Measurements from ENCODE around the gene UCN2.

UCN2 gene

GRCh38 chr3:48591436-48591835 is 27.9 kb upstream of the UCN2 start:
- no peak overlapping the region for H3K4me3 ChIP-seq (ENCODE audit: low read depth, low read length)
- TF ChIP-seq, protein P1, sequence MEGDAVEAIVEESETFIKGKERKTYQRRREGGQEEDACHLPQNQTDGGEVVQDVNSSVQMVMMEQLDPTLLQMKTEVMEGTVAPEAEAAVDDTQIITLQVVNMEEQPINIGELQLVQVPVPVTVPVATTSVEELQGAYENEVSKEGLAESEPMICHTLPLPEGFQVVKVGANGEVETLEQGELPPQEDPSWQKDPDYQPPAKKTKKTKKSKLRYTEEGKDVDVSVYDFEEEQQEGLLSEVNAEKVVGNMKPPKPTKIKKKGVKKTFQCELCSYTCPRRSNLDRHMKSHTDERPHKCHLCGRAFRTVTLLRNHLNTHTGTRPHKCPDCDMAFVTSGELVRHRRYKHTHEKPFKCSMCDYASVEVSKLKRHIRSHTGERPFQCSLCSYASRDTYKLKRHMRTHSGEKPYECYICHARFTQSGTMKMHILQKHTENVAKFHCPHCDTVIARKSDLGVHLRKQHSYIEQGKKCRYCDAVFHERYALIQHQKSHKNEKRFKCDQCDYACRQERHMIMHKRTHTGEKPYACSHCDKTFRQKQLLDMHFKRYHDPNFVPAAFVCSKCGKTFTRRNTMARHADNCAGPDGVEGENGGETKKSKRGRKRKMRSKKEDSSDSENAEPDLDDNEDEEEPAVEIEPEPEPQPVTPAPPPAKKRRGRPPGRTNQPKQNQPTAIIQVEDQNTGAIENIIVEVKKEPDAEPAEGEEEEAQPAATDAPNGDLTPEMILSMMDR (IDR thresholded peaks at IDR 0.05; ENCODE audit: insufficient read depth, low read depth, low read length, missing control alignments), result no peak
- no peak for DNase-seq (ENCODE audit: low read depth)

DNA sequence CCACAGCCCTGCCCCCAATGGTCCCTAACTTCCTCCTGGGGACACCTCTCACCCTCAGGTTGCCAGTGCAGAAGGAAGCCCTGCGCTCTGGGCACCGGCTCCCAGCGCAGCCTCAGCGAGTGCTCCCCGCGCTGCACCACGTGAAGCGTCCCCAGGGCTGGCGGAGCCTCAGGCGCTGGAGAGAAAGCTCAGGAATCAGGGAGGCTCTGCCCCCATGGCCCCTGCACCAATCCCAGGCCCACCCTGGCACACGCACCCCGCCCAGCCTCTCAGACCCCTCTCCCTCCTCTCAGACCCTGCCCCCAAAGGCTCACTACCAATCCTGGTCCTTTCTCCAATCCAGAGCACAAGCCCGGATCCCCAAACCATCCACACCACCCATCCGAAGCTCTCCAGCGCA is 24.6 kb upstream of the UCN2 start:
- TF ChIP-seq, protein P1 (IDR thresholded peaks at IDR 0.05; ENCODE audit: insufficient read depth, low read depth, low read length, missing control alignments), result no peak
- H3K4me3 ChIP-seq (ENCODE audit: low read depth, low read length), result no peak overlapping the region
- DNase-seq (ENCODE audit: low read depth), result no peak

DNA sequence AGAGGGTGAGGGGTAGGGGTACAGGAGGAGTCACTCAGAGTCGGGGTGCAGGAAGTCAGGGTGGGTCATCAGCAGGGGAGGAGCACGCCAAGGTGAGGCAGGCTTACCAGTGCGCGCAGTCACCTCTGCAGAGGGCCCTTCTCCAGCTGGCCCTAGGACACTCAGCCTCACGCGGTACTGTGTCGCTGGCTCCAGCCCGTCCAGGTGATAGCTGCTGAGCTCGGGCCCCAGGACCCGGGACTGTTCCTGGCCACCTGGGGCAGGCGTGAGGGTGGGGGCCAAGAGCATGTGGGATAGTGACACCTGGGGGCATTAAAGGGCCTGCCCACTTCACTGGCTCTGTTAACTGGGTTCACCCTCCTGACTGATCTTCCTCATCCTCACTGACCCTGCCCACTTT is 24.1 kb upstream of the UCN2 start:
- TF ChIP-seq, protein P1 (IDR thresholded peaks at IDR 0.05; ENCODE audit: insufficient read depth, low read depth, low read length, missing control alignments), result no peak
- DNase-seq (ENCODE audit: low read depth), result no peak
- no peak overlapping the region for H3K4me3 ChIP-seq (ENCODE audit: low read depth, low read length)

DNA sequence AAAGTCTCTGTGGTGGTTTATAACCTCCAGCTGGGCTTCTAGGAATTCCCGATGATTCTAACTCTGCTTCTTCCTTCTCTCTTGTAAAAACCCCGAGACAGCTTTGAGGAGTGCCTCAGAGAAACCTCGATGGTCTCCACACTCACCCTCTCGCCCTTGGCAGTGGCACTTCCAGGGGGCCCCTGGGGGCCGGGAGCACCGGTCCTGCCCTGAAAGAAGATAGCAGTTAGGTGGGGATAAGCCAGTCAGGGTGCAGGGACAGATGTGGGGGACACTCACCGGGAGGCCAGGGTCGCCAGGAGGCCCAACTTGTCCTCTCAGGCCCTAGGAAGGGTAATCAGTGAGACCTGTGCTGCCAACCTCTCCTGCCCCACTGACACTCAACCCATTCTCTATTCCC is 21.8 kb upstream of the UCN2 start:
- no peak for DNase-seq (ENCODE audit: low read depth)
- TF ChIP-seq, protein P1 (IDR thresholded peaks at IDR 0.05; ENCODE audit: insufficient read depth, low read depth, low read length, missing control alignments), result no peak
- no peak overlapping the region for H3K4me3 ChIP-seq (ENCODE audit: low read depth, low read length)

DNA sequence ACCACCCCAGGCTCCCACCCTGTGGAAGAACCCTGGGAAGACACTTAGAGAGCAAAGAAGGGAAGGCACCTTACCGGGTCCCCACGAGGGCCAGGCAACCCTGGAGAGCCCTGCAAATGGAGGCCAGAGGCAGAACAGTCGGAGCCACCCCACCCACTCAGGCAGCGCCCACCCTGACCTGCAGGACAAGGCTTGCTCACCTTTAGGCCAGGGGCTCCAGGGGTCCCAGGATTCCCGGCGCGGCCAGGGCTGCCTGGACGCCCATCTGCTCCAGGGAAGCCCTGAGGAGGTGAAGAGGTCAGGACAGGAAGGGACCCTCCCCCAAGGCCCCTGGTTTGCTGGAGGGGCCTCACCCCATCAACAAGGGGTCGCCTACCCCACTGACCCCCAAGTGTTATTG is 21.3 kb upstream of the UCN2 start:
- DNase-seq (ENCODE audit: low read depth), result no peak
- H3K4me3 ChIP-seq (ENCODE audit: low read depth, low read length), result no peak overlapping the region
- TF ChIP-seq, protein P1 (IDR thresholded peaks at IDR 0.05; ENCODE audit: insufficient read depth, low read depth, low read length, missing control alignments), result no peak

GRCh38 chr3:48581621-48582481 is 18.3 kb upstream of the UCN2 start:
- no peak for DNase-seq (ENCODE audit: low read depth)
- no peak overlapping the region for H3K4me3 ChIP-seq (ENCODE audit: low read depth, low read length)
- TF ChIP-seq, protein P1 (IDR thresholded peaks at IDR 0.05; ENCODE audit: insufficient read depth, low read depth, low read length, missing control alignments), result no peak

DNA sequence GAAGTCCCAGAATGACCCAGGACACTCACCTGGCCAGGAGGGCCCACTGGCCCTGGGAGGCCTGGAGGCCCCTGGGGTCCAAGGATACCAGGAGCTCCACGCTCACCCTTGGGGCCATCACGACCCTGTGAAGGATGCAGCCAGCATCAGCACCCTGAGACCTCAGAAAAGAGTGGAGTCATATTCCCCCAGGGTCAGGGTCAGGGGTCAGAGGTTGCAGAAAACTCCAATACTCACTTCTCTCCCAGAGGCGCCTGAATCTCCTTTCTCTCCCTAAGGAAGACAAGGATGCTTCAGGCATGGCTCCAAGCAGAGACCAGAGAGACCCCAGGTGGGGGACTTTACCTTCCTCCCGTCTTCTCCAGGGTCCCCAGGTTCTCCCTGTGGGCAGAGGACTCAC is 13.1 kb upstream of the UCN2 start:
- H3K4me3 ChIP-seq (ENCODE audit: low read depth, low read length), result no peak overlapping the region
- TF ChIP-seq, protein P1 (IDR thresholded peaks at IDR 0.05; ENCODE audit: insufficient read depth, low read depth, low read length, missing control alignments), result no peak
- no peak for DNase-seq (ENCODE audit: low read depth)
